ENCODE results near the gene C16orf78.

DNA sequence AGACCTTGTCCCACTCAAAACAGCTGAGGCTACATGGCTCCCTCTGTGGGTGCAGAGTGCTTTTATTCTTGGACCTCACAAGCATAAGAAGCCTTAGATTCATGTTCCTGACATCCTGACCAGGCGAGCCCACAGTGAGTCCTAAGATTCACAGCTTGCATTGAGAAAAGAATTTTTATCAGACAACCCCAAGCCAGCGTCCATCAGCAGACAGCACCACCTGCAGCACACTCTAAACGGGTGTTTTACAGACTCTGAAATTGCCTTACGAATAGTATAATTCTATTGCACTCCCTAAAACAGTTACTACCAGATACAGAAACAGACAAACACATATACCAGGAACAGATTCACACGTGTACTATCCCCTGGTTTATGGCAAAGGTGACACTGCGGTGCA, 31.9 kb downstream of the C16orf78 start:
- TF ChIP-seq, protein P1, sequence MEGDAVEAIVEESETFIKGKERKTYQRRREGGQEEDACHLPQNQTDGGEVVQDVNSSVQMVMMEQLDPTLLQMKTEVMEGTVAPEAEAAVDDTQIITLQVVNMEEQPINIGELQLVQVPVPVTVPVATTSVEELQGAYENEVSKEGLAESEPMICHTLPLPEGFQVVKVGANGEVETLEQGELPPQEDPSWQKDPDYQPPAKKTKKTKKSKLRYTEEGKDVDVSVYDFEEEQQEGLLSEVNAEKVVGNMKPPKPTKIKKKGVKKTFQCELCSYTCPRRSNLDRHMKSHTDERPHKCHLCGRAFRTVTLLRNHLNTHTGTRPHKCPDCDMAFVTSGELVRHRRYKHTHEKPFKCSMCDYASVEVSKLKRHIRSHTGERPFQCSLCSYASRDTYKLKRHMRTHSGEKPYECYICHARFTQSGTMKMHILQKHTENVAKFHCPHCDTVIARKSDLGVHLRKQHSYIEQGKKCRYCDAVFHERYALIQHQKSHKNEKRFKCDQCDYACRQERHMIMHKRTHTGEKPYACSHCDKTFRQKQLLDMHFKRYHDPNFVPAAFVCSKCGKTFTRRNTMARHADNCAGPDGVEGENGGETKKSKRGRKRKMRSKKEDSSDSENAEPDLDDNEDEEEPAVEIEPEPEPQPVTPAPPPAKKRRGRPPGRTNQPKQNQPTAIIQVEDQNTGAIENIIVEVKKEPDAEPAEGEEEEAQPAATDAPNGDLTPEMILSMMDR (conservative IDR thresholded peaks at IDR 0.05), result no peak
- no peak for TF ChIP-seq EZH2 (IDR thresholded peaks at IDR 0.05; ENCODE audit: low read depth)

Measured in PC-9 (cell line).